Heart left ventricle (tissue), 13 donors: Measurements from ENCODE around the gene NDUFS8.

Experiments
- POLR2A ChIP-seq, 2 donors: fragments of 450-650 bp; IDR thresholded peaks; one replicate each; pipeline ENCODE4 v1.6.1; 2017; ENCODE audit warnings: antibody characterized with exemption in 2 of 2, mild to moderate bottlenecking in 2 of 2, moderate library complexity in 2 of 2
- TF ChIP-seq, protein P1 (sequence below), 12 donors: fragments of 200-600 bp; sonication (generic) in 4 of 12; IDR thresholded peaks; one replicate each; pipeline versions ENCODE4 v1.5.0 to v1.8.0; 2018 to 2022; ENCODE audit warnings: antibody characterized with exemption in 12 of 12, mild to moderate bottlenecking in 5 of 12
- donor health status: ischemic (EF 13 %, LVEDD 7.1; RV severe dilation, severe dysfunction).
- donor health status: DM: no; HTN: yes; CAD: no.
- donor health status: DM: no; HTN: no; CAD: no.
- donor health status: ischemic (EF 25% LVEDD 6.9; RV normal size, moderate dysfunction).
- donor health status: ischemic (EF 25% LVEDD 5.7; RV mildly dilated, moderate dysfunction).
- donor health status: ischemic (EF 35%, LVEDD 5.7; RV mildly dilated, moderate dysfunction).
- donor health status: nonischemic (EF 11% LVEDD 7.7; RV severe dilation, severe dysfunction).
- donor health status: DM: yes; HTN: yes; CAD: no.
- donor health status: PGD.
- donor health status: ischemic (EF 29% LVEDD 5.4; RV normal size, mild dysfunction).
- donor health status: nonischemic (EF 23%, LVEDD 6.1; RV moderate dilation, normal function).

- TF ChIP-seq, protein P1, sequence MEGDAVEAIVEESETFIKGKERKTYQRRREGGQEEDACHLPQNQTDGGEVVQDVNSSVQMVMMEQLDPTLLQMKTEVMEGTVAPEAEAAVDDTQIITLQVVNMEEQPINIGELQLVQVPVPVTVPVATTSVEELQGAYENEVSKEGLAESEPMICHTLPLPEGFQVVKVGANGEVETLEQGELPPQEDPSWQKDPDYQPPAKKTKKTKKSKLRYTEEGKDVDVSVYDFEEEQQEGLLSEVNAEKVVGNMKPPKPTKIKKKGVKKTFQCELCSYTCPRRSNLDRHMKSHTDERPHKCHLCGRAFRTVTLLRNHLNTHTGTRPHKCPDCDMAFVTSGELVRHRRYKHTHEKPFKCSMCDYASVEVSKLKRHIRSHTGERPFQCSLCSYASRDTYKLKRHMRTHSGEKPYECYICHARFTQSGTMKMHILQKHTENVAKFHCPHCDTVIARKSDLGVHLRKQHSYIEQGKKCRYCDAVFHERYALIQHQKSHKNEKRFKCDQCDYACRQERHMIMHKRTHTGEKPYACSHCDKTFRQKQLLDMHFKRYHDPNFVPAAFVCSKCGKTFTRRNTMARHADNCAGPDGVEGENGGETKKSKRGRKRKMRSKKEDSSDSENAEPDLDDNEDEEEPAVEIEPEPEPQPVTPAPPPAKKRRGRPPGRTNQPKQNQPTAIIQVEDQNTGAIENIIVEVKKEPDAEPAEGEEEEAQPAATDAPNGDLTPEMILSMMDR (IDR thresholded peaks at IDR 0.05), result no peak
- TF ChIP-seq POLR2A (IDR thresholded peaks at IDR 0.05), result no peak
Measured at GRCh38 chr11:68042219-68043028, 11.9 kb downstream of the NDUFS8 start.
